Umbilical cord (tissue), 2 donors: ENCODE data around the gene TMEM126B. TPM values are rescaled to one million over a fixed set of nuclear protein-coding genes. Genes with fewer than 3 reads are reported as not detected.
"Not testable (repeated sequence)": the region's sequence is repeated elsewhere in the genome, so short reads cannot be mapped to it uniquely, and the experiment has no call there.

Source experiments
- DNase-seq: peaks from one replicate; pipeline ENCODE4 v3.0.0-alpha.2; 2015; ENCODE audit warnings: low spot score
- total RNA-seq: library from RNA; depleted of rRNA; stranded (reverse); fragments of >200 nt; gene quantifications from one replicate; pipeline ENCODE4 v1.2.3, GENCODE V29; 2014; ENCODE audit warnings: low replicate concordance; ENCODE audit not compliant: insufficient read depth

TMEM126B gene
- total RNA-seq = 45.7 TPM

GRCh38 chr11:85627998-85628770, at the start of gene TMEM126B:
TSS of gene TMEM126B (plus strand) at chr11:85628593. CDS start at chr11:85628608, 15 bp downstream.
- DNase-seq = peak; percentile 99

- DNase-seq = no peak
These were observed 46.3 kb upstream of the TMEM126B start for GRCh38 chr11:85582111-85582510.

GRCh38 chr11:85589373-85589772, 39.0 kb upstream of the TMEM126B start:
- no peak for DNase-seq

- peak; percentile 70 for DNase-seq
These were observed 37.4 kb upstream of the TMEM126B start for GRCh38 chr11:85590848-85591483.

GRCh38 chr11:85595285-85595884, 33.0 kb upstream of the TMEM126B start:
- peak; percentile 47 for DNase-seq

- no peak for DNase-seq
These were observed 31.5 kb upstream of the TMEM126B start for GRCh38 chr11:85596886-85597285.

GRCh38 chr11:85599083-85599482, 29.3 kb upstream of the TMEM126B start:
- no peak for DNase-seq

- DNase-seq = no peak
These were observed 25.7 kb upstream of the TMEM126B start for GRCh38 chr11:85602526-85603213.

GRCh38 chr11:85603220-85603619, 25.2 kb upstream of the TMEM126B start:
- no peak for DNase-seq

GRCh38 chr11:85606237-85606636, 22.2 kb upstream of the TMEM126B start:
- not testable (repeated sequence) for DNase-seq

- not testable (repeated sequence) for DNase-seq
These were observed 19.8 kb upstream of the TMEM126B start for GRCh38 chr11:85608621-85609020.

- DNase-seq = not testable (repeated sequence)
These were observed 19.1 kb upstream of the TMEM126B start for GRCh38 chr11:85609286-85609685.

- not testable (repeated sequence) for DNase-seq
These were observed 16.8 kb upstream of the TMEM126B start for GRCh38 chr11:85611643-85612042.

- no peak for DNase-seq
These were observed 8.9 kb upstream of the TMEM126B start for GRCh38 chr11:85619499-85619898.

GRCh38 chr11:85620256-85620655, 8.1 kb upstream of the TMEM126B start:
- DNase-seq = no peak

- no peak for DNase-seq
These were observed 1.9 kb upstream of the TMEM126B start for GRCh38 chr11:85626496-85626895.

GRCh38 chr11:85627332-85627997, 928 bp upstream of the TMEM126B start, which contains the start of gene DLG2:
TSS of gene DLG2 (minus strand) at chr11:85627344.
- DNase-seq = peak; percentile 62

GRCh38 chr11:85628771-85629341, 463 bp downstream of the TMEM126B start:
- DNase-seq = no peak

- no peak for DNase-seq
These were observed 6.4 kb downstream of the TMEM126B start for GRCh38 chr11:85634747-85635146.

GRCh38 chr11:85643191-85643614, 14.8 kb downstream of the TMEM126B start:
- DNase-seq = no peak

GRCh38 chr11:85647078-85647477, 18.7 kb downstream of the TMEM126B start:
- DNase-seq = no peak
